GM19023 (cell line): Measurements from ENCODE around the gene IFNA10.
A peak's percentile ranks its signal among the peaks of the same experiment; 100 is the strongest.
"Not testable (repeated sequence)": the region's sequence is repeated elsewhere in the genome, so short reads cannot be mapped to it uniquely, and the experiment has no call there.

Source experiments
- ATAC-seq: cut with Tn5 transposase; IDR thresholded peaks from one replicate; pipeline ENCODE4 v1.9.1; 2021; ENCODE audit warnings: mild to moderate bottlenecking, moderate library complexity; ENCODE audit not compliant: unreplicated experiment

Gene IFNA10

GRCh38 chr9:21207043-21207442, at the start of gene IFNA10:
TSS of gene IFNA10 (minus strand) at chr9:21207143. CDS start at chr9:21207097, 46 bp downstream.
- not testable (repeated sequence) for ATAC-seq

- peak; percentile 44 for ATAC-seq
These were observed 48.7 kb upstream of the IFNA10 start for GRCh38 chr9:21255538-21256212.

- ATAC-seq = peak; percentile 76
These were observed 46.0 kb upstream of the IFNA10 start for GRCh38 chr9:21252721-21253547.

- ATAC-seq = no peak
These were observed 44.7 kb upstream of the IFNA10 start for GRCh38 chr9:21251638-21252037.

- ATAC-seq = no peak
These were observed 44.2 kb upstream of the IFNA10 start for GRCh38 chr9:21251190-21251589.

GRCh38 chr9:21244836-21245235, 37.9 kb upstream of the IFNA10 start:
- ATAC-seq = no peak

- ATAC-seq = no peak
These were observed 33.0 kb upstream of the IFNA10 start, which contains the start of gene IFNA14 for GRCh38 chr9:21239911-21240310. TSS of gene IFNA14 (minus strand) at chr9:21240005. CDS start at chr9:21239935, 70 bp downstream.

- not testable (repeated sequence) for ATAC-seq
These were observed 29.4 kb upstream of the IFNA10 start for GRCh38 chr9:21236360-21236714.

GRCh38 chr9:21235468-21236359, 28.8 kb upstream of the IFNA10 start:
- ATAC-seq = peak; percentile 89

GRCh38 chr9:21234153-21234687, 27.3 kb upstream of the IFNA10 start:
- ATAC-seq = no peak

- ATAC-seq = no peak
These were observed 26.3 kb upstream of the IFNA10 start for GRCh38 chr9:21233258-21233657.

GRCh38 chr9:21228122-21228521, 21.2 kb upstream of the IFNA10 start, which contains the start of gene IFNA17:
TSS of gene IFNA17 (minus strand) at chr9:21228222. CDS start at chr9:21228173, 49 bp downstream.
- no peak for ATAC-seq

GRCh38 chr9:21217211-21217610, 10.3 kb upstream of the IFNA10 start, which contains the start of gene IFNA16:
TSS of gene IFNA16 (minus strand) at chr9:21217311. CDS start at chr9:21217305, 6 bp downstream.
- ATAC-seq = not testable (repeated sequence)

GRCh38 chr9:21213411-21214326, 6.7 kb upstream of the IFNA10 start:
- ATAC-seq = peak; percentile 66

- not testable (repeated sequence) for ATAC-seq
These were observed 5.2 kb upstream of the IFNA10 start for GRCh38 chr9:21212160-21212559.

- not testable (repeated sequence) for ATAC-seq
These were observed 3.8 kb upstream of the IFNA10 start for GRCh38 chr9:21210782-21211181.

- ATAC-seq = no peak
These were observed 3.4 kb upstream of the IFNA10 start for GRCh38 chr9:21210311-21210710.

- ATAC-seq = no peak
These were observed 1.7 kb downstream of the IFNA10 start for GRCh38 chr9:21205204-21205603.

GRCh38 chr9:21202105-21202504, 4.8 kb downstream of the IFNA10 start, which contains the start of gene IFNA7:
TSS of gene IFNA7 (minus strand) at chr9:21202205. CDS start at chr9:21202165, 40 bp downstream.
- not testable (repeated sequence) for ATAC-seq
